Measurements from ENCODE around the gene TTYH2. TPM values are rescaled to one million over a fixed set of nuclear protein-coding genes. Genes with fewer than 3 reads are reported as not detected.

TTYH2 gene
- total and polyA plus RNA-seq, 2 experiments from 2014 or later: 0.38 TPM; not detected in 1

DNA sequence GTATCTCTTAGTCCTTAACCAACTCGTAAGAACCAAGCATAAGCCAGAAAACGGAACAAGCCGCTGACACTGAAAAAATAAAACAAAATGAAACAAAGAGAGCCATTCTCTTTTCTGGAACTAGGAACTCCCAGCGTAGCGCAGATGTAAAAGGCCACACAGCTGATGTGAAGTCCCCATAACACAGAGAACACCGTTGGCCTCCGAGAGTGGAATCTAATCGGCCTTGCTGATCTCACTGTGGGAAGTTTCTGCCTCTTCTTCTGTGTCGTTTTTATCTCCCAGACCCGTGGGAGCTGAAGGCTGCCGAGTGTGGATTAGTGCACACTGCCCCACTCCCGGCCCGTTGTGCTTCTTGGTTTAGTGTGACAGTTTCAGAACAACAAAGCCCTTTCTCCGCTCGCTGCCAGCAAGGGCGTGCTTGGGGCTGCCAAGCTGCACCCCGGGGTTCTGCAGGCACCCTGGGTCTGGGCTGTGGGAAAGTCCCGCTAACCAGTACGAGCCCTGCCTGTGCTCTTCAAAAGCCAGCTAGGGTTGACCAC, 21.7 kb downstream of the TTYH2 start:
- Histone ChIP-seq H3K27ac (no peak overlapping the region), H3K27me3 (replicated peaks; ENCODE audit: insufficient read depth) (0 out of 2 replicates have a peak, but pooled peaks cover 9% of the 10 kb centered on the region), H3K9me3 (ENCODE audit: low read depth) (no peaks in the 10 kb centered on the region), H3K36me3 (ENCODE audit: low read depth) (no peaks in the 10 kb centered on the region), H3K79me2 (ENCODE audit: insufficient read depth) (no peaks in the 10 kb centered on the region), H3F3A (ENCODE audit: insufficient read depth) (no peaks in the 10 kb centered on the region), H3K9me2 (ENCODE audit: insufficient read depth) (no peaks in the 10 kb centered on the region), H3K4me2 (ENCODE audit: unreplicated experiment) (no peak overlapping the region), H4K20me1 (ENCODE audit: insufficient read depth) (no peaks in the 10 kb centered on the region), H3K4me3 (no peak overlapping the region), H3K4me1 (ENCODE audit: insufficient read depth) (no peaks in the 10 kb centered on the region), H2AFZ (no peak overlapping the region), H3K9ac (no peak overlapping the region)
- DNase-seq: no peak
- TF ChIP-seq EZH2phosphoT487 (IDR thresholded peaks at IDR 0.05; ENCODE audit: insufficient read depth, low read depth) (no peak), EZH2 (IDR thresholded peaks at IDR 0.05; ENCODE audit: insufficient read depth, poor library complexity, severe bottlenecking) (no peak)
- 73 to 75% methylated on average over 19 of the region's 19 CpGs for WGBS, 2 experiments (ENCODE audit: low coverage in 1 of 2, low lambda C conversion rate in 2 of 2, missing lambda C conversion rate in 2 of 2)
- in situ Hi-C loops (cut with MboI): no loop called here

DNA sequence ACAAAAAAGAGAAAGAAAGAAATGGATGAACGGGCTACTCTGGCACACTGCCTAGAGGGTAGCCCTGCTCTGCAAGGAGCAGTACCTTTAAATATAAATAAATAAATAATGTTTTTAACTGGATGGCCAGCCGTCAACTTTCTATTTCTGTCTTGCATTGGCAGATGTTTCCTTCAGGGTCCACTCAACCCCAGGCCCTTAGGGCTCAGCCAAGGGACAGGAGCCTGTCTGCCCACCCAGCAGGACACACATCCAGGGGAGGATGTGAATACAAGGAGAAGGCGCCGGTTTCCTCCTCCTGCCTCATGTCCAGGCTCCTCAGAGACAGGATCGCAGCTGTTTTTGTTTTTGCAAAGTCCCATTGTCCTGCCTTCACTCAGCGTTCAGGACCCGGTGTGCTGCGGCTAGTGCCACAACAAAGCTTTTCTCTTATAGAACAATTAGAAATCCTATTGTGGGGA, 22.6 kb downstream of the TTYH2 start:
- no peak overlapping the region for H3K9ac ChIP-seq
- H4K20me1 ChIP-seq (ENCODE audit: insufficient read depth): no peaks in the 10 kb centered on the region
- H3K27ac ChIP-seq: no peak overlapping the region
- H3K4me2 ChIP-seq (ENCODE audit: unreplicated experiment): no peak overlapping the region
- no peaks in the 10 kb centered on the region for H3K9me3 ChIP-seq (ENCODE audit: low read depth)
- no peaks in the 10 kb centered on the region for H3K9me2 ChIP-seq (ENCODE audit: insufficient read depth)
- 0 out of 2 replicates have a peak, but pooled peaks cover 9% of the 10 kb centered on the region for H3K27me3 ChIP-seq (replicated peaks; ENCODE audit: insufficient read depth)
- no peak for TF ChIP-seq EZH2 (IDR thresholded peaks at IDR 0.05; ENCODE audit: insufficient read depth, poor library complexity, severe bottlenecking)
- no peak for TF ChIP-seq EZH2phosphoT487 (IDR thresholded peaks at IDR 0.05; ENCODE audit: insufficient read depth, low read depth)
- no peaks in the 10 kb centered on the region for H3F3A ChIP-seq (ENCODE audit: insufficient read depth)
- H3K4me3 ChIP-seq: no peak overlapping the region
- no peaks in the 10 kb centered on the region for H3K36me3 ChIP-seq (ENCODE audit: low read depth)
- no peaks in the 10 kb centered on the region for H3K4me1 ChIP-seq (ENCODE audit: insufficient read depth)
- DNase-seq: no peak
- in situ Hi-C loops (cut with MboI): no loop called here
- 62 to 68% methylated on average over 8 of the region's 8 CpGs for WGBS, 2 experiments (ENCODE audit: low coverage in 1 of 2, low lambda C conversion rate in 2 of 2, missing lambda C conversion rate in 2 of 2)
- no peaks in the 10 kb centered on the region for H3K79me2 ChIP-seq (ENCODE audit: insufficient read depth)
- no peak overlapping the region for H2AFZ ChIP-seq

- DNase-seq: no peak
- no peaks in the 10 kb centered on the region for H4K20me1 ChIP-seq (ENCODE audit: insufficient read depth)
- no peak for TF ChIP-seq EZH2phosphoT487 (IDR thresholded peaks at IDR 0.05; ENCODE audit: insufficient read depth, low read depth)
- no peak for TF ChIP-seq EZH2 (IDR thresholded peaks at IDR 0.05; ENCODE audit: insufficient read depth, poor library complexity, severe bottlenecking)
- WGBS, 2 experiments (ENCODE audit: low coverage in 1 of 2, low lambda C conversion rate in 2 of 2, missing lambda C conversion rate in 2 of 2): 75 to 78% methylated on average over 12 of the region's 12 CpGs
- no peaks in the 10 kb centered on the region for H3K9me3 ChIP-seq (ENCODE audit: low read depth)
- no peak overlapping the region for H3K4me3 ChIP-seq
- in situ Hi-C loops (cut with MboI): no loop called here
- no peak overlapping the region for H3K27ac ChIP-seq
- no peaks in the 10 kb centered on the region for H3K36me3 ChIP-seq (ENCODE audit: low read depth)
- H3K27me3 ChIP-seq (replicated peaks; ENCODE audit: insufficient read depth): 0 out of 2 replicates have a peak, but pooled peaks cover 15% of the 10 kb centered on the region
- H3K79me2 ChIP-seq (ENCODE audit: insufficient read depth): no peaks in the 10 kb centered on the region
- no peak overlapping the region for H3K9ac ChIP-seq
- no peaks in the 10 kb centered on the region for H3K9me2 ChIP-seq (ENCODE audit: insufficient read depth)
- H2AFZ ChIP-seq: no peak overlapping the region
- no peak overlapping the region for H3K4me2 ChIP-seq (ENCODE audit: unreplicated experiment)
- H3K4me1 ChIP-seq (ENCODE audit: insufficient read depth): no peaks in the 10 kb centered on the region
- no peaks in the 10 kb centered on the region for H3F3A ChIP-seq (ENCODE audit: insufficient read depth)
Measured at GRCh38 chr17:74237321-74237720, 23.9 kb downstream of the TTYH2 start.

- H3K4me1 ChIP-seq (ENCODE audit: insufficient read depth): no peaks in the 10 kb centered on the region
- 0 out of 2 replicates have a peak, but pooled peaks cover 15% of the 10 kb centered on the region for H3K27me3 ChIP-seq (replicated peaks; ENCODE audit: insufficient read depth)
- no peak overlapping the region for H3K27ac ChIP-seq
- H2AFZ ChIP-seq: no peak overlapping the region
- no peaks in the 10 kb centered on the region for H3K36me3 ChIP-seq (ENCODE audit: low read depth)
- H3K9ac ChIP-seq: no peak overlapping the region
- H3K79me2 ChIP-seq (ENCODE audit: insufficient read depth): no peaks in the 10 kb centered on the region
- H3K4me2 ChIP-seq (ENCODE audit: unreplicated experiment): no peak overlapping the region
- WGBS, 2 experiments (ENCODE audit: low coverage in 1 of 2, low lambda C conversion rate in 2 of 2, missing lambda C conversion rate in 2 of 2): 49 to 54% methylated on average over 10 of the region's 10 CpGs
- in situ Hi-C loops (cut with MboI): no loop called here
- no peaks in the 10 kb centered on the region for H3F3A ChIP-seq (ENCODE audit: insufficient read depth)
- DNase-seq: no peak
- no peaks in the 10 kb centered on the region for H3K9me3 ChIP-seq (ENCODE audit: low read depth)
- H3K9me2 ChIP-seq (ENCODE audit: insufficient read depth): no peaks in the 10 kb centered on the region
- H4K20me1 ChIP-seq (ENCODE audit: insufficient read depth): no peaks in the 10 kb centered on the region
- TF ChIP-seq EZH2phosphoT487 (IDR thresholded peaks at IDR 0.05; ENCODE audit: insufficient read depth, low read depth) (no peak), EZH2 (IDR thresholded peaks at IDR 0.05; ENCODE audit: insufficient read depth, poor library complexity, severe bottlenecking) (no peak)
- H3K4me3 ChIP-seq: no peak overlapping the region
Measured at GRCh38 chr17:74239172-74239571, 25.8 kb downstream of the TTYH2 start.
